ENCODE data around the gene CMAS. TPM values are rescaled to one million over a fixed set of nuclear protein-coding genes. Genes with fewer than 3 reads are reported as not detected.
"Not testable (repeated sequence)": the region's sequence is repeated elsewhere in the genome, so short reads cannot be mapped to it uniquely, and the experiment has no call there.

The CMAS gene
- total and polyA plus RNA-seq, 4 donors, result 26.0 to 62.1 (median 38.3) TPM

- TF ChIP-seq CTCF (IDR thresholded peaks at IDR 0.05; ENCODE audit: low read depth, low read length, missing input control) (no peak), RXRA (IDR thresholded peaks at IDR 0.05) (no peak)
Observed at GRCh38 chr12:22089486-22089885, 43.5 kb downstream of the CMAS start (continued).

GRCh38 chr12:22099062-22099461 is 53.0 kb downstream of the CMAS start:
- DNase-seq (ENCODE audit: low spot score); H3K36me3 ChIP-seq (ENCODE audit: control insufficient read depth in 4 of 4, insufficient read depth in 3 of 4, low read depth in 1 of 4, low read length in 3 of 4); H3K4me1 ChIP-seq (ENCODE audit: control insufficient read depth in 4 of 4, insufficient read depth in 4 of 4, low read length in 3 of 4); H3K27ac ChIP-seq (ENCODE audit: low read depth in 1 of 2, low read length in 2 of 2); H3K9me3 ChIP-seq (ENCODE audit: control insufficient read depth in 4 of 4, low read length in 3 of 4); H3K27me3 ChIP-seq (ENCODE audit: control insufficient read depth in 4 of 4, insufficient read depth in 4 of 4, low read length in 3 of 4); H3K9ac ChIP-seq (ENCODE audit: low read depth in 1 of 2, low read length in 2 of 2); H3K4me3 ChIP-seq (ENCODE audit: low read depth in 1 of 3, low read length in 3 of 3): not testable (repeated sequence)
- 90% methylated on average over 2 of the region's 2 CpGs for WGBS

GRCh38 chr12:22100958-22101748 is 55.1 kb downstream of the CMAS start:
- H3K4me3 ChIP-seq (ENCODE audit: low read depth in 1 of 3, low read length in 3 of 3), result no peak overlapping the region
- no peak overlapping the region for H3K9ac ChIP-seq (ENCODE audit: low read depth in 1 of 2, low read length in 2 of 2)
- H3K4me1 ChIP-seq (ENCODE audit: control insufficient read depth in 4 of 4, insufficient read depth in 4 of 4, low read length in 3 of 4), result no peaks in the 10 kb centered on the region
- no peaks in the 10 kb centered on the region for H3K36me3 ChIP-seq (ENCODE audit: control insufficient read depth in 4 of 4, insufficient read depth in 3 of 4, low read depth in 1 of 4, low read length in 3 of 4)
- no peak overlapping the region for H3K27ac ChIP-seq (ENCODE audit: low read depth in 1 of 2, low read length in 2 of 2)
- H3K9me3 ChIP-seq (ENCODE audit: control insufficient read depth in 4 of 4, low read length in 3 of 4), result no peaks in the 10 kb centered on the region
- 64% methylated on average over 6 of the region's 6 CpGs for WGBS
- no peaks in the 10 kb centered on the region for H3K27me3 ChIP-seq (ENCODE audit: control insufficient read depth in 4 of 4, insufficient read depth in 4 of 4, low read length in 3 of 4)
- DNase-seq (ENCODE audit: low spot score), result no peak
- TF ChIP-seq EGR1 (IDR thresholded peaks at IDR 0.05; ENCODE audit: low read depth in 2 of 2) (no peak), RAD21 (IDR thresholded peaks at IDR 0.05) (peak; percentile 86 to 91), NR2F2 (IDR thresholded peaks at IDR 0.05) (no peak), CTCF (IDR thresholded peaks at IDR 0.05; ENCODE audit: low read depth, low read length, missing input control) (peak; percentile 60)

GRCh38 chr12:22101749-22102243 is 55.8 kb downstream of the CMAS start:
- no peaks in the 10 kb centered on the region for H3K36me3 ChIP-seq (ENCODE audit: control insufficient read depth in 4 of 4, insufficient read depth in 3 of 4, low read depth in 1 of 4, low read length in 3 of 4)
- no peaks in the 10 kb centered on the region for H3K4me1 ChIP-seq (ENCODE audit: control insufficient read depth in 4 of 4, insufficient read depth in 4 of 4, low read length in 3 of 4)
- no peak for DNase-seq (ENCODE audit: low spot score)
- no peaks in the 10 kb centered on the region for H3K9me3 ChIP-seq (ENCODE audit: control insufficient read depth in 4 of 4, low read length in 3 of 4)
- no peak for TF ChIP-seq TAF1 (conservative IDR thresholded peaks at IDR 0.05)
- no peak for TF ChIP-seq YY1 (IDR thresholded peaks at IDR 0.05)
- TF ChIP-seq RAD21 (IDR thresholded peaks at IDR 0.05), result no peak
- no peak for TF ChIP-seq ATF3 (IDR thresholded peaks at IDR 0.05)
- TF ChIP-seq GABPA (IDR thresholded peaks at IDR 0.05 in 1 of 2, conservative IDR thresholded peaks at IDR 0.05 in 1 of 2), result no peak
- no peak for TF ChIP-seq FOXA2 (IDR thresholded peaks at IDR 0.05)
- TF ChIP-seq EGR1 (IDR thresholded peaks at IDR 0.05; ENCODE audit: low read depth in 2 of 2), result no peak
- no peak for TF ChIP-seq REST (IDR thresholded peaks at IDR 0.05)
- no peak for TF ChIP-seq RXRA (IDR thresholded peaks at IDR 0.05)
- no peak for TF ChIP-seq HNF4A (conservative IDR thresholded peaks at IDR 0.05)
- TF ChIP-seq FOXA1 (IDR thresholded peaks at IDR 0.05), result no peak
- 73% methylated on average over 5 of the region's 5 CpGs for WGBS
- H3K27ac ChIP-seq (ENCODE audit: low read depth in 1 of 2, low read length in 2 of 2), result no peak overlapping the region
- no peak overlapping the region for H3K9ac ChIP-seq (ENCODE audit: low read depth in 1 of 2, low read length in 2 of 2)
- no peaks in the 10 kb centered on the region for H3K27me3 ChIP-seq (ENCODE audit: control insufficient read depth in 4 of 4, insufficient read depth in 4 of 4, low read length in 3 of 4)
- no peak overlapping the region for H3K4me3 ChIP-seq (ENCODE audit: low read depth in 1 of 3, low read length in 3 of 3)

Measured in liver (tissue), 9 donors.